ENCODE measurements around the gene ZFHX3. TPM values are rescaled to one million over a fixed set of nuclear protein-coding genes. Genes with fewer than 3 reads are reported as not detected.

The ZFHX3 gene
- total RNA-seq, 1 experiment from 2014 or later: 21.8 TPM

DNA sequence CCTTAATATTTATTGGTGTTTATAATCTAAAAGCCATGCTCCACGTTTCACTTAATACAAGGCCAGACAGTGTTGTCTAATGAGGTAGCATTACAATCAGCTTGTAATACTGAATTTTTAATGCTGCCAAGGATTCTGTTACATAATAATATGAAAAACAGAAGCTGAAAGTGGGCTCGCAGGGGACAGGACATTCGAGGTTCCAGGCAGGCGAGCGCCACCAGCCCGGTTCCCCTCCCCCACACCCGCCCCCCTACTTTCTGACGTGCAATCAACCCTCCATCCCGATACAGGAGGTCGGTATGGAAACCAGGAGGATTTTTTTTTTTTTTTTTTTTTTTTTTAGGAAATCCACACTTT lies 6.2 kb upstream of the ZFHX3 start:
- POLR2A ChIA-PET (ENCODE audit: low non-redundant PET): interaction anchor here (0.6 kb wide), 1 partner anchor 961 kb away, joined by 7 read pairs; the partner anchor contains the start of gene TXNL4B
- BruUV-seq (replicated peaks): no TSS peak
- CTCF ChIA-PET: interaction anchor here (0.6 to 0.7 kb wide), 3 partner anchors 47 to 273 kb away, joined by 3 to 9 read pairs (median 4); no protein-coding TSS in a partner anchor
- Histone ChIP-seq H3K4me3 (ENCODE audit: low read depth, low read length, poor library complexity, severe bottlenecking) (peak overlapping the region; percentile 90), H3K4me1 (ENCODE audit: insufficient read depth, low read length, poor library complexity, severe bottlenecking) (peaks cover 57% of the 10 kb centered on the region), H3K36me3 (ENCODE audit: insufficient read depth, low read length, poor library complexity, severe bottlenecking) (no peaks in the 10 kb centered on the region), H3K27ac (ENCODE audit: low read depth, low read length, poor library complexity, severe bottlenecking) (peak overlapping the region; percentile 88), H3K27me3 (replicated peaks; ENCODE audit: insufficient read depth, low read depth, low read length, poor library complexity) (no peaks in the 10 kb centered on the region), H3K9me3 (ENCODE audit: low read depth, low read length, poor library complexity, severe bottlenecking) (no peaks in the 10 kb centered on the region)
- intact Hi-C loops (cut with micrococcal nuclease; ENCODE audit: unreplicated experiment): loop anchor here (10.0 kb wide), 3 partner anchors 119 to 549 kb away; no protein-coding TSS in a partner anchor
- no peak for TF ChIP-seq EZH2 (IDR thresholded peaks at IDR 0.05; ENCODE audit: borderline replicate concordance, low read depth, low read length, poor library complexity, severe bottlenecking)
- TF ChIP-seq, protein P1, sequence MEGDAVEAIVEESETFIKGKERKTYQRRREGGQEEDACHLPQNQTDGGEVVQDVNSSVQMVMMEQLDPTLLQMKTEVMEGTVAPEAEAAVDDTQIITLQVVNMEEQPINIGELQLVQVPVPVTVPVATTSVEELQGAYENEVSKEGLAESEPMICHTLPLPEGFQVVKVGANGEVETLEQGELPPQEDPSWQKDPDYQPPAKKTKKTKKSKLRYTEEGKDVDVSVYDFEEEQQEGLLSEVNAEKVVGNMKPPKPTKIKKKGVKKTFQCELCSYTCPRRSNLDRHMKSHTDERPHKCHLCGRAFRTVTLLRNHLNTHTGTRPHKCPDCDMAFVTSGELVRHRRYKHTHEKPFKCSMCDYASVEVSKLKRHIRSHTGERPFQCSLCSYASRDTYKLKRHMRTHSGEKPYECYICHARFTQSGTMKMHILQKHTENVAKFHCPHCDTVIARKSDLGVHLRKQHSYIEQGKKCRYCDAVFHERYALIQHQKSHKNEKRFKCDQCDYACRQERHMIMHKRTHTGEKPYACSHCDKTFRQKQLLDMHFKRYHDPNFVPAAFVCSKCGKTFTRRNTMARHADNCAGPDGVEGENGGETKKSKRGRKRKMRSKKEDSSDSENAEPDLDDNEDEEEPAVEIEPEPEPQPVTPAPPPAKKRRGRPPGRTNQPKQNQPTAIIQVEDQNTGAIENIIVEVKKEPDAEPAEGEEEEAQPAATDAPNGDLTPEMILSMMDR (conservative IDR thresholded peaks at IDR 0.05; ENCODE audit: low read depth, low read length): no peak
- no peak for DNase-seq (ENCODE audit: low spot score)

DNA sequence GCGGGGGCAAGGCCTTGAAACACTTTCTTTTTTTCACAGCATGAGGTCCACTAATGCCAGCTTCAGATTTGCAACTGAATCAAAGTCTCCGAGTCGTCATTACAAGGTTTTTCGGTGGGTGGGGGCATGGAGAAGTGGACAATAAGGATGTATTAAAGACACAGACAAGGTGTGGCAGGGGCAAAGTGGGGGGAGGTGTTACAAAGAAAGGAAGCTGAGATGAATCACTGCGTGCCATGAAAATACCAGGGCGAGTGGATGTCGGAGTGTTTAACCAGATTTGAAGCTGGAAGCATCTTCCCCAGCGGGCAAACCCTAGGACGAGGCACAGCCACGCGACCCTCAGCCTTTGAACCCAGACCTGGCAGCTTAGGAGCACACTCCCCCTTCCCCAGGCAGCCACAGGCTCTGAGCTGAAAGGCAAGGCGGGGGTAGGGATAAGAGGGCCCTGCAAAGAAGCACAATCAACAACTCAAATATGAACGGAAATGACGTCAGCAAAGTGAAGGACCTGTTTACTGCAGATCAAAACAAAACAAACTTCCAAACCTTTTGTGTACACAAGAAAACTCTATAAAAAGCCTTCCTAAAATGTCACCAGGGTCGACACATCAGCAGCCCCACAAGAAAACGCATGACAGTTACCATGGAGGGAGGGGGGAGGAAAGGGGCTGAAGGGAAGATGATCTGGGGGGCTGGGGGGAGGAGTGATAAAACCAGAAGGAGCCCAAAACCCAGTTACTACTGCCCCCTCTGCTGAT lies 5.6 kb upstream of the ZFHX3 start:
- H3K4me3 ChIP-seq (ENCODE audit: low read depth, low read length, poor library complexity, severe bottlenecking): peak overlapping the region; percentile 90

DNA sequence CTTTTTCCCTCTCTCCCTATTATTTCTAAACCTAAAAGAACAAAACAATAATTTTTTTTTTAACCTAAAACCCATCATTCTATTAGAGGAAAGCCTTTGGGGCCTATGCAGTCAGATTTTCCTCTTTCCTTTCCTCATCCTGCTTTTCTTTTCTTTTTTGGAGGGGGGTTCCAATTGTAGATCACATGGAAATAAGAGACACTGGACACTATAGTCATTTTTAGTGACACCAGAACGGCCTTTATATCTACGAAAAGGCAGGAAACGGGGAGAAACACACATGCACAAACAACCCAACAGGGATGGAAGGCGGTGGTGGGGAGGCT lies 5.1 kb upstream of the ZFHX3 start:
- Histone ChIP-seq H3K27me3 (replicated peaks; ENCODE audit: insufficient read depth, low read depth, low read length, poor library complexity) (no peaks in the 10 kb centered on the region), H3K4me3 (ENCODE audit: low read depth, low read length, poor library complexity, severe bottlenecking) (peak overlapping the region; percentile 90), H3K4me1 (ENCODE audit: insufficient read depth, low read length, poor library complexity, severe bottlenecking) (peaks cover 65% of the 10 kb centered on the region), H3K9me3 (ENCODE audit: low read depth, low read length, poor library complexity, severe bottlenecking) (no peaks in the 10 kb centered on the region), H3K27ac (ENCODE audit: low read depth, low read length, poor library complexity, severe bottlenecking) (peak overlapping the region; percentile 88), H3K36me3 (ENCODE audit: insufficient read depth, low read length, poor library complexity, severe bottlenecking) (no peaks in the 10 kb centered on the region)
- intact Hi-C loops (cut with micrococcal nuclease; ENCODE audit: unreplicated experiment): loop anchor here (10.0 kb wide), 3 partner anchors 118 to 548 kb away; no protein-coding TSS in a partner anchor
- no TSS peak for BruUV-seq (replicated peaks)
- no peak for DNase-seq (ENCODE audit: low spot score)
- no peak for TF ChIP-seq EZH2 (IDR thresholded peaks at IDR 0.05; ENCODE audit: borderline replicate concordance, low read depth, low read length, poor library complexity, severe bottlenecking)
- TF ChIP-seq, protein P1 (conservative IDR thresholded peaks at IDR 0.05; ENCODE audit: low read depth, low read length): no peak
- CTCF ChIA-PET: interaction anchor here (0.7 kb wide), 1 partner anchor 1040 kb away, joined by 3 read pairs; no protein-coding TSS in a partner anchor
- POLR2A ChIA-PET (ENCODE audit: low non-redundant PET): no interaction called here

More for the DNA sequence above, 5.6 kb upstream of the ZFHX3 start:
- Histone ChIP-seq H3K4me1 (ENCODE audit: insufficient read depth, low read length, poor library complexity, severe bottlenecking) (peaks cover 63% of the 10 kb centered on the region), H3K27ac (ENCODE audit: low read depth, low read length, poor library complexity, severe bottlenecking) (peak overlapping the region; percentile 88), H3K27me3 (replicated peaks; ENCODE audit: insufficient read depth, low read depth, low read length, poor library complexity) (no peaks in the 10 kb centered on the region), H3K9me3 (ENCODE audit: low read depth, low read length, poor library complexity, severe bottlenecking) (no peaks in the 10 kb centered on the region), H3K36me3 (ENCODE audit: insufficient read depth, low read length, poor library complexity, severe bottlenecking) (no peaks in the 10 kb centered on the region)
- ChIA-PET CTCF (interaction anchor here (0.7 kb wide), 1 partner anchor 1039 kb away, joined by 3 read pairs; no protein-coding TSS in a partner anchor), POLR2A (ENCODE audit: low non-redundant PET) (interaction anchor here (0.6 kb wide), 1 partner anchor 119 kb away, joined by 13 read pairs; no protein-coding TSS in a partner anchor)
- BruUV-seq (replicated peaks): no TSS peak
- intact Hi-C loops (cut with micrococcal nuclease; ENCODE audit: unreplicated experiment): loop anchor here (10.0 kb wide), 3 partner anchors 119 to 549 kb away; no protein-coding TSS in a partner anchor
- TF ChIP-seq, protein P1 (conservative IDR thresholded peaks at IDR 0.05; ENCODE audit: low read depth, low read length): 0 out of 2 replicates have a peak, but pooled peaks have one; percentile 10
- TF ChIP-seq EZH2 (IDR thresholded peaks at IDR 0.05; ENCODE audit: borderline replicate concordance, low read depth, low read length, poor library complexity, severe bottlenecking): no peak
- DNase-seq (ENCODE audit: low spot score): peak; percentile 73

All from A673 (cell line).